Mesenchymal stem cell (in vitro differentiated cells and primary cell): ENCODE measurements around the gene DHCR24.
A peak's percentile ranks its signal among the peaks of the same experiment; 100 is the strongest.

Source experiments
- DNase-seq: peaks from one replicate; pipeline ENCODE4 v3.0.0-alpha.2; 2013
- H2AFZ ChIP-seq: one replicate; pipeline ENCODE4 v1.6.1; 2013; ENCODE audit warnings: low read depth, mild to moderate bottlenecking, control low read depth, inconsistent platforms, low read length, moderate library complexity
- H2AK5ac ChIP-seq: 2 replicates; pipeline ENCODE4 v1.6.1; 2013; ENCODE audit warnings: low read length, moderate library complexity, mild to moderate bottlenecking, inconsistent platforms; ENCODE audit not compliant: severe bottlenecking
- H2BK120ac ChIP-seq: one replicate; pipeline ENCODE4 v1.6.1; 2013; ENCODE audit warnings: low read depth, mild to moderate bottlenecking, inconsistent platforms, low read length, moderate library complexity
- H2BK12ac ChIP-seq, 2 experiments: one replicate each; pipeline ENCODE4 v1.6.1; 2013; ENCODE audit warnings: inconsistent platforms in 2 of 2, low read length in 2 of 2, mild to moderate bottlenecking in 2 of 2, moderate library complexity in 2 of 2, control low read depth in 1 of 2
- H2BK15ac ChIP-seq: one replicate; pipeline ENCODE4 v1.6.1; 2013; ENCODE audit warnings: mild to moderate bottlenecking, low read depth, inconsistent platforms; ENCODE audit not compliant: poor library complexity, severe bottlenecking
- H2BK5ac ChIP-seq: 2 replicates; pipeline ENCODE4 v1.6.1; 2013; ENCODE audit warnings: low read depth, mild to moderate bottlenecking, low read length, control low read depth, inconsistent platforms; ENCODE audit not compliant: poor library complexity, severe bottlenecking
- H3K14ac ChIP-seq, 2 experiments: one replicate each; pipeline ENCODE4 v1.6.1; 2013; ENCODE audit warnings: inconsistent platforms in 2 of 2, low read length in 2 of 2, control low read depth in 1 of 2, mild to moderate bottlenecking in 1 of 2, moderate library complexity in 1 of 2
- H3K18ac ChIP-seq, 2 experiments: one replicate each; pipeline ENCODE4 v1.6.1; 2013; ENCODE audit warnings: inconsistent platforms in 2 of 2, low read length in 2 of 2, control low read depth in 1 of 2, low read depth in 1 of 2, mild to moderate bottlenecking in 1 of 2
- H3K23ac ChIP-seq, 2 experiments: one replicate each; pipeline ENCODE4 v1.6.1; 2013; ENCODE audit warnings: inconsistent platforms in 2 of 2, low read length in 2 of 2, mild to moderate bottlenecking in 2 of 2, moderate library complexity in 2 of 2, control low read depth in 1 of 2
- H3K27ac ChIP-seq: 2 replicates; pipeline ENCODE4 v1.5.1; 2013; ENCODE audit warnings: mild to moderate bottlenecking, moderate library complexity, low read length, control low read depth, inconsistent platforms; ENCODE audit not compliant: poor library complexity, severe bottlenecking
- H3K27me3 ChIP-seq, 2 experiments: 2 replicates each; pipeline versions ENCODE4 v1.6.1 to v1.7.0; 2013; ENCODE audit warnings: low read length in 2 of 2, mild to moderate bottlenecking in 2 of 2, moderate library complexity in 2 of 2, control low read depth in 1 of 2, inconsistent platforms in 1 of 2; ENCODE audit not compliant: control insufficient read depth in 1 of 2, insufficient read depth in 1 of 2
- H3K36me3 ChIP-seq, 2 experiments: 2 replicates each; pipeline versions ENCODE4 v1.6.1 to v1.7.0; 2013; ENCODE audit warnings: low read length in 2 of 2, control low read depth in 1 of 2, inconsistent platforms in 1 of 2, low read depth in 1 of 2, mild to moderate bottlenecking in 1 of 2; ENCODE audit not compliant: insufficient read depth in 2 of 2, control insufficient read depth in 1 of 2
- H3K4ac ChIP-seq, 2 experiments: one replicate each; pipeline ENCODE4 v1.6.1; 2013; ENCODE audit warnings: inconsistent platforms in 2 of 2, low read length in 2 of 2, mild to moderate bottlenecking in 2 of 2, moderate library complexity in 2 of 2, control low read depth in 1 of 2, low read depth in 1 of 2
- H3K4me1 ChIP-seq: 2 replicates; pipeline ENCODE4 v1.6.1; 2013; ENCODE audit warnings: low read depth, low read length, control low read depth; ENCODE audit not compliant: control insufficient read depth, insufficient read depth
- H3K4me2 ChIP-seq: 2 replicates; pipeline ENCODE4 v1.6.1; 2013; ENCODE audit warnings: low read length, mild to moderate bottlenecking, inconsistent platforms; ENCODE audit not compliant: poor library complexity, severe bottlenecking
- H3K4me3 ChIP-seq, 2 experiments: 2 replicates each; pipeline versions ENCODE4 v1.5.1 to v1.7.0; 2013; ENCODE audit warnings: low read length in 2 of 2, mild to moderate bottlenecking in 2 of 2, control low read depth in 1 of 2, low read depth in 1 of 2; ENCODE audit not compliant: insufficient read depth in 1 of 2
- H3K79me1 ChIP-seq: replicated peaks from 2 replicates; pipeline ENCODE4 v1.6.1; 2013; ENCODE audit warnings: mild to moderate bottlenecking, control low read depth, low read length, inconsistent platforms; ENCODE audit not compliant: poor library complexity, severe bottlenecking
- H3K9ac ChIP-seq: 2 replicates; pipeline ENCODE4 v1.7.0; 2013; ENCODE audit warnings: mild to moderate bottlenecking, low read length, moderate library complexity
- H3K9me3 ChIP-seq: 2 replicates; pipeline ENCODE4 v1.7.0; 2013; ENCODE audit warnings: mild to moderate bottlenecking, low read length; ENCODE audit not compliant: control insufficient read depth
- H4K8ac ChIP-seq: one replicate; pipeline ENCODE4 v1.6.1; 2013; ENCODE audit warnings: inconsistent platforms, mild to moderate bottlenecking, low read length, moderate library complexity
- H4K91ac ChIP-seq: one replicate; pipeline ENCODE4 v1.6.1; 2013; ENCODE audit warnings: mild to moderate bottlenecking, low read length, inconsistent platforms
- WGBS: methylation state at CpG from one replicate; pipeline ENCODE4 v1.1.7; 2013; ENCODE audit warnings: mixed read lengths; 5-methylcytosine and 5-hydroxymethylcytosine counted together

Gene DHCR24

DNA sequence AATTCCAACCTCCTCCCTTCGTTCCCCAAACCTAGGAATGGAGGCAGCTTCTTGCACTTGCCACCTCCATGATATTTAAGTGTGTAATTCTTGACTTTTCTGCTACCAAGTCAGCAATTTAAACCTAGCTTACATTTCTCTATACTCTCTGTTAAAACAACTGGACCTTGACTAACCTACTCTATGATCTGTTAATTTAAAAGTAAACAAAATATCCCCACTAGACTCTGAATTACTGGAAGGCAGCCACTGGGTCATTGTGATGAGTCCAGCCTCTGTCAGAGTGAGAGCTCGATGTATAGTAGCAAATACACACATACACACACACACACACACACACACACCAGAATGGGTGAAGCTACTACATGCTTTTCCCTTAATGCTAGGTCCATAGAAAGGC lies 40.0 kb upstream of the DHCR24 start:
- H3K18ac ChIP-seq = peak overlapping the region in 1 of 2 experiments; percentile 6
- no peaks in the 10 kb centered on the region for H3K36me3 ChIP-seq
- no peak overlapping the region for H3K9ac ChIP-seq
- H3K4me1 ChIP-seq = peaks cover 6% of the 10 kb centered on the region
- no peaks in the 10 kb centered on the region for H3K79me1 ChIP-seq
- H4K91ac ChIP-seq = no peak overlapping the region
- H3K27me3 ChIP-seq = peaks cover 0 to 5% of the 10 kb centered on the region in 2 experiments
- H2BK12ac ChIP-seq = no peak overlapping the region
- no peak overlapping the region for H2AFZ ChIP-seq
- H3K4me2 ChIP-seq = no peak overlapping the region
- no peak overlapping the region for H3K4me3 ChIP-seq
- no peak overlapping the region for H4K8ac ChIP-seq
- no peak for DNase-seq
- H2BK15ac ChIP-seq = no peak overlapping the region
- WGBS = 73% methylated on average over 2 of the region's 2 CpGs
- no peak overlapping the region for H3K14ac ChIP-seq
- no peak overlapping the region for H2AK5ac ChIP-seq
- H2BK5ac ChIP-seq = no peak overlapping the region
- H3K4ac ChIP-seq = no peak overlapping the region
- no peak overlapping the region for H3K23ac ChIP-seq
- no peak overlapping the region for H3K27ac ChIP-seq
- no peaks in the 10 kb centered on the region for H3K9me3 ChIP-seq
- no peak overlapping the region for H2BK120ac ChIP-seq

GRCh38 chr1:54922921-54923421 lies 36.0 kb upstream of the DHCR24 start:
- no peak overlapping the region for H3K9ac ChIP-seq
- 90% methylated on average over 2 of the region's 2 CpGs for WGBS

GRCh38 chr1:54922040-54922761 lies 35.2 kb upstream of the DHCR24 start:
- Histone ChIP-seq H2BK12ac (no peak overlapping the region), H4K91ac (no peak overlapping the region), H3K9ac (no peak overlapping the region), H3K36me3 (no peaks in the 10 kb centered on the region), H3K23ac (no peak overlapping the region), H3K4me2 (no peak overlapping the region), H3K14ac (no peak overlapping the region), H3K18ac (no peak overlapping the region), H3K27ac (no peak overlapping the region), H2AK5ac (no peak overlapping the region), H3K4me3 (no peak overlapping the region), H3K4me1 (peaks cover 3% of the 10 kb centered on the region), H3K27me3 (peaks cover 0 to 16% of the 10 kb centered on the region in 2 experiments), H2BK120ac (no peak overlapping the region), H3K4ac (no peak overlapping the region), H3K79me1 (no peaks in the 10 kb centered on the region), H2AFZ (no peak overlapping the region), H2BK15ac (no peak overlapping the region), H2BK5ac (no peak overlapping the region), H3K9me3 (no peaks in the 10 kb centered on the region), H4K8ac (no peak overlapping the region)
- 100% methylated on average over 2 of the region's 4 CpGs for WGBS
- no peak for DNase-seq

More at GRCh38 chr1:54922921-54923421, 36.0 kb upstream of the DHCR24 start:
- no peaks in the 10 kb centered on the region for H3K79me1 ChIP-seq
- H2BK12ac ChIP-seq = no peak overlapping the region
- no peak overlapping the region for H4K8ac ChIP-seq
- no peak overlapping the region for H3K18ac ChIP-seq
- H2AK5ac ChIP-seq = no peak overlapping the region
- H4K91ac ChIP-seq = no peak overlapping the region
- no peak overlapping the region for H2BK15ac ChIP-seq
- H3K14ac ChIP-seq = no peak overlapping the region
- no peaks in the 10 kb centered on the region for H3K36me3 ChIP-seq
- H2BK5ac ChIP-seq = no peak overlapping the region
- H3K4me2 ChIP-seq = no peak overlapping the region
- peaks cover 0 to 10% of the 10 kb centered on the region in 2 experiments for H3K27me3 ChIP-seq
- no peak overlapping the region for H2AFZ ChIP-seq
- no peak overlapping the region for H2BK120ac ChIP-seq
- no peak overlapping the region for H3K4ac ChIP-seq
- H3K4me1 ChIP-seq = peaks cover 3% of the 10 kb centered on the region
- no peak for DNase-seq
- no peak overlapping the region for H3K4me3 ChIP-seq
- no peaks in the 10 kb centered on the region for H3K9me3 ChIP-seq
- no peak overlapping the region for H3K27ac ChIP-seq
- no peak overlapping the region for H3K23ac ChIP-seq

- Histone ChIP-seq H3K14ac (no peak overlapping the region), H3K9me3 (no peaks in the 10 kb centered on the region), H3K27ac (no peak overlapping the region), H2BK120ac (no peak overlapping the region), H3K4me2 (no peak overlapping the region), H3K4me1 (no peaks in the 10 kb centered on the region), H3K23ac (no peak overlapping the region), H3K79me1 (no peaks in the 10 kb centered on the region), H4K8ac (no peak overlapping the region), H2AFZ (no peak overlapping the region), H2BK15ac (no peak overlapping the region), H3K9ac (no peak overlapping the region), H3K18ac (peak overlapping the region in 1 of 2 experiments; percentile 48), H3K36me3 (no peaks in the 10 kb centered on the region), H4K91ac (no peak overlapping the region), H2BK5ac (no peak overlapping the region), H3K27me3 (peaks cover 0 to 19% of the 10 kb centered on the region in 2 experiments), H3K4ac (no peak overlapping the region), H2BK12ac (no peak overlapping the region), H2AK5ac (no peak overlapping the region), H3K4me3 (no peak overlapping the region)
- 89% methylated on average over 4 of the region's 6 CpGs for WGBS
- no peak for DNase-seq
Observed at GRCh38 chr1:54919367-54920359, 32.7 kb upstream of the DHCR24 start.
